Activated CD4-positive, alpha-beta T cell treated with anti-CD3 and anti-CD28 coated beads, Interleukin-2, amount 10 ng/mL, durations not matched to agents 24 days and 14 days (primary cell): ENCODE results near the gene KCTD5. TPM values are rescaled to one million over a fixed set of nuclear protein-coding genes. Genes with fewer than 3 reads are reported as not detected.

Source experiments
- DNase-seq: peaks from one replicate; pipeline ENCODE4 v3.0.0; 2022
- H3K27ac Mint-ChIP-seq: one replicate; pipeline ENCODE4 v1.8.0; 2022; ENCODE audit warnings: mild to moderate bottlenecking, mixed read lengths
- H3K27me3 Mint-ChIP-seq: one replicate; pipeline ENCODE4 v1.8.0; 2022; ENCODE audit warnings: mixed read lengths
- H3K36me3 Mint-ChIP-seq: one replicate; pipeline ENCODE4 v1.8.0; 2022; ENCODE audit warnings: low read depth, mild to moderate bottlenecking, mixed read lengths
- H3K4me1 Mint-ChIP-seq: one replicate; pipeline ENCODE4 v1.8.0; 2021; ENCODE audit warnings: mixed read lengths
- H3K4me3 Mint-ChIP-seq: one replicate; pipeline ENCODE4 v1.8.0; 2022; ENCODE audit warnings: mild to moderate bottlenecking, moderate library complexity, mixed read lengths
- H3K9me3 Mint-ChIP-seq: one replicate; pipeline ENCODE4 v1.8.0; 2021; ENCODE audit warnings: mixed read lengths
- intact Hi-C: fragments of 100-400 bp; cut with micrococcal nuclease; formaldehyde crosslinking; loops from one replicate; pipeline ENCODE4 v1.15.1; 2023
- total RNA-seq: library from RNA; stranded (reverse); gene quantifications from 2 replicates; pipeline ENCODE4 v1.2.3, GENCODE V29; 2022

Gene KCTD5
- total RNA-seq, 1 donor from 2014 or later = 54.4 TPM

- Mint-ChIP-seq H3K36me3 (peaks cover 22% of the 10 kb centered on the region), H3K27ac (no peak overlapping the region), H3K4me3 (no peak overlapping the region), H3K9me3 (no peaks in the 10 kb centered on the region), H3K27me3 (no peaks in the 10 kb centered on the region), H3K4me1 (no peaks in the 10 kb centered on the region)
- DNase-seq = no peak
- intact Hi-C loops = no loop called here
Observed at GRCh38 chr16:2697401-2697948, 15.2 kb downstream of the KCTD5 start.

- Mint-ChIP-seq H3K4me1 (no peaks in the 10 kb centered on the region), H3K27me3 (no peaks in the 10 kb centered on the region), H3K27ac (no peak overlapping the region), H3K36me3 (peaks cover 23% of the 10 kb centered on the region), H3K4me3 (no peak overlapping the region), H3K9me3 (no peaks in the 10 kb centered on the region)
- intact Hi-C loops = no loop called here
- no peak for DNase-seq
Observed at GRCh38 chr16:2698103-2698870, 16.0 kb downstream of the KCTD5 start.

GRCh38 chr16:2698965-2699750 is 16.8 kb downstream of the KCTD5 start:
- Mint-ChIP-seq H3K36me3 (peaks cover 23% of the 10 kb centered on the region), H3K4me1 (no peaks in the 10 kb centered on the region), H3K4me3 (no peak overlapping the region), H3K9me3 (no peaks in the 10 kb centered on the region), H3K27ac (no peak overlapping the region), H3K27me3 (no peaks in the 10 kb centered on the region)
- intact Hi-C loops = no loop called here
- no peak for DNase-seq

GRCh38 chr16:2699791-2700600 is 17.7 kb downstream of the KCTD5 start:
- Mint-ChIP-seq H3K4me1 (no peaks in the 10 kb centered on the region), H3K27me3 (no peaks in the 10 kb centered on the region), H3K36me3 (peaks cover 24% of the 10 kb centered on the region), H3K27ac (no peak overlapping the region), H3K9me3 (no peaks in the 10 kb centered on the region), H3K4me3 (no peak overlapping the region)
- no peak for DNase-seq
- intact Hi-C loops = no loop called here

GRCh38 chr16:2700786-2701185 is 18.5 kb downstream of the KCTD5 start:
- no peak for DNase-seq
- H3K9me3 Mint-ChIP-seq = no peaks in the 10 kb centered on the region
- H3K36me3 Mint-ChIP-seq = peaks cover 26% of the 10 kb centered on the region
- no peaks in the 10 kb centered on the region for H3K27me3 Mint-ChIP-seq
- no peaks in the 10 kb centered on the region for H3K4me1 Mint-ChIP-seq
- H3K4me3 Mint-ChIP-seq = no peak overlapping the region
- H3K27ac Mint-ChIP-seq = no peak overlapping the region
- intact Hi-C loops = no loop called here

GRCh38 chr16:2701272-2701671 is 18.9 kb downstream of the KCTD5 start:
- H3K4me1 Mint-ChIP-seq = no peaks in the 10 kb centered on the region
- no peak overlapping the region for H3K27ac Mint-ChIP-seq
- H3K27me3 Mint-ChIP-seq = no peaks in the 10 kb centered on the region
- no peak for DNase-seq
- intact Hi-C loops = no loop called here
- no peaks in the 10 kb centered on the region for H3K9me3 Mint-ChIP-seq
- H3K36me3 Mint-ChIP-seq = peaks cover 27% of the 10 kb centered on the region
- no peak overlapping the region for H3K4me3 Mint-ChIP-seq

- no peak for DNase-seq
- intact Hi-C loops = no loop called here
- Mint-ChIP-seq H3K36me3 (peaks cover 24% of the 10 kb centered on the region), H3K4me3 (no peak overlapping the region), H3K9me3 (no peaks in the 10 kb centered on the region), H3K27me3 (no peaks in the 10 kb centered on the region), H3K4me1 (no peaks in the 10 kb centered on the region), H3K27ac (no peak overlapping the region)
Observed at GRCh38 chr16:2701713-2702437, 19.6 kb downstream of the KCTD5 start.

- H3K36me3 Mint-ChIP-seq = peaks cover 23% of the 10 kb centered on the region
- no peaks in the 10 kb centered on the region for H3K4me1 Mint-ChIP-seq
- no peak overlapping the region for H3K4me3 Mint-ChIP-seq
- no peak for DNase-seq
- no peaks in the 10 kb centered on the region for H3K9me3 Mint-ChIP-seq
- H3K27me3 Mint-ChIP-seq = no peaks in the 10 kb centered on the region
- no peak overlapping the region for H3K27ac Mint-ChIP-seq
- intact Hi-C loops = no loop called here
Observed at GRCh38 chr16:2702438-2702825, 20.1 kb downstream of the KCTD5 start.

GRCh38 chr16:2702871-2703745 is 20.8 kb downstream of the KCTD5 start:
- H3K36me3 Mint-ChIP-seq = peaks cover 22% of the 10 kb centered on the region
- intact Hi-C loops = no loop called here

GRCh38 chr16:2704166-2704982 is 22.1 kb downstream of the KCTD5 start:
- Mint-ChIP-seq H3K27me3 (no peaks in the 10 kb centered on the region), H3K4me1 (no peaks in the 10 kb centered on the region), H3K4me3 (no peak overlapping the region), H3K27ac (no peak overlapping the region), H3K36me3 (peaks cover 24% of the 10 kb centered on the region), H3K9me3 (no peaks in the 10 kb centered on the region)
- DNase-seq = no peak
- intact Hi-C loops = no loop called here

More at GRCh38 chr16:2702871-2703745, 20.8 kb downstream of the KCTD5 start:
- Mint-ChIP-seq H3K4me1 (no peaks in the 10 kb centered on the region), H3K27me3 (no peaks in the 10 kb centered on the region), H3K9me3 (no peaks in the 10 kb centered on the region), H3K4me3 (no peak overlapping the region), H3K27ac (no peak overlapping the region)
- no peak for DNase-seq

- DNase-seq = no peak
- H3K4me1 Mint-ChIP-seq = no peaks in the 10 kb centered on the region
- H3K27ac Mint-ChIP-seq = no peak overlapping the region
- intact Hi-C loops = no loop called here
- H3K9me3 Mint-ChIP-seq = no peaks in the 10 kb centered on the region
- peaks cover 20% of the 10 kb centered on the region for H3K36me3 Mint-ChIP-seq
- H3K27me3 Mint-ChIP-seq = no peaks in the 10 kb centered on the region
- H3K4me3 Mint-ChIP-seq = no peak overlapping the region
Observed at GRCh38 chr16:2704983-2705275, 22.6 kb downstream of the KCTD5 start.

- DNase-seq = no peak
- intact Hi-C loops = no loop called here
- Mint-ChIP-seq H3K9me3 (no peaks in the 10 kb centered on the region), H3K4me1 (no peaks in the 10 kb centered on the region), H3K27me3 (no peaks in the 10 kb centered on the region), H3K4me3 (no peak overlapping the region), H3K36me3 (peaks cover 22% of the 10 kb centered on the region), H3K27ac (no peak overlapping the region)
Observed at GRCh38 chr16:2705351-2705750, 23.0 kb downstream of the KCTD5 start.
